Adrenal gland (tissue), 5 donors: ENCODE results near the gene NAP1L4.

Experiments used
- CTCF ChIP-seq, 6 experiments: fragments of 450-650 bp in 4 of 6; fragments of 200-600 bp in 2 of 6; sonication (generic) in 1 of 6; IDR thresholded peaks; 1 replicate in 5 of 6; 2 replicates in 1 of 6; pipeline versions ENCODE4 v1.5.1 to v1.8.0; 2016 to 2021; ENCODE audit warnings: antibody characterized with exemption in 6 of 6, mild to moderate bottlenecking in 2 of 6, moderate library complexity in 1 of 6
- POLR2A ChIP-seq, 2 donors: fragments of 450-650 bp; IDR thresholded peaks; one replicate each; pipeline ENCODE4 v1.6.1; 2017; ENCODE audit warnings: antibody characterized with exemption in 2 of 2, mild to moderate bottlenecking in 2 of 2, moderate library complexity in 1 of 2
- donor health status: DM: no; HTN: no; CAD: no.

DNA sequence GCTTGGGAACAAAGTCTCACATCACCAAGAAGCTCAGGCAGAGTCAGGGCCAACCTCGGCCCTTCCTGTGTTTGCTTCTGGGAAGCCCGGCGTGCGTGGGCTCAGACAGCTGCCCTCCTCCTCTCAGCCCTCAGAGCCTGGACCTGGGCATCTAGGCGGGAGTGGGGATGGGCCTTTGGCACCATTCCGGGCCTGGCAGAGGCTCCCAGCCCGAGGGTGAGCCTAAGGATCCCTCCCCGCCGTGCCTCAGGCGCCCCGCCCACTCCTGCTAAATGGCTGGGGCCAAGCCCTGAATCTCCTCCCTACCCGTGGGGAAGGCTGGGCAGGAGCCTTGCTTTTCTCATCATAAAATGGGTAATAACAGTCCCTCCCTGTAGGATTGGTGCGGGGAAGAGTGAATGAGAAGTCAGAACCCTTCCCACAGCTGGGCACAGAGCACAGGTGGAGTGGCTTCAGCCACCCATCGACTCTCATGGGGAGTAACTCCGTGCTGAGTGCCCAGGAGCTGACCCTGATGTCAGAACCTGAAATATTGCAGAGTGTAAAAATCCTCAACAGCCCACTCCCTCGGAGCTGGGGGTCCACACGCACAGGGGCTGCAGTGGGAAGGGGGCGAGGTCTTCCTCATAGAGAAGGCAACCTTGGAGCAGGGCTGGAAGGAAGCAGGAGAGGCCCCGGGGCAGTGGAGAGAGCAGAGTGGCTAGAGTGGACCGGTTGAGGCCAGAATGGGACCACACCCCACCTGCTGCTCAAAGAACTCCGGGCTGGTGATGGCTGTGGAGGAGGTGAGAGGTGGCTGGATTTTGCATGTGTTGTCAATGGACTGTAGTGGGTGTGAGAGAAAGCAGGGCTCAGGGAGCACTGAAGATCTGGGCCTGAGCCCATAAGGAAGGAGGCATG lies 87.7 kb downstream of the NAP1L4 start:
- TF ChIP-seq CTCF (IDR thresholded peaks at IDR 0.05) (no peak), POLR2A (IDR thresholded peaks at IDR 0.05) (no peak)
